ENCODE measurements around the gene CLK3. TPM values are rescaled to one million over a fixed set of nuclear protein-coding genes. Genes with fewer than 3 reads are reported as not detected.
A peak's percentile ranks its signal among the peaks of the same experiment; 100 is the strongest.

Gene CLK3
- polyA plus RNA-seq, 1 donor: 46.0 TPM

DNA sequence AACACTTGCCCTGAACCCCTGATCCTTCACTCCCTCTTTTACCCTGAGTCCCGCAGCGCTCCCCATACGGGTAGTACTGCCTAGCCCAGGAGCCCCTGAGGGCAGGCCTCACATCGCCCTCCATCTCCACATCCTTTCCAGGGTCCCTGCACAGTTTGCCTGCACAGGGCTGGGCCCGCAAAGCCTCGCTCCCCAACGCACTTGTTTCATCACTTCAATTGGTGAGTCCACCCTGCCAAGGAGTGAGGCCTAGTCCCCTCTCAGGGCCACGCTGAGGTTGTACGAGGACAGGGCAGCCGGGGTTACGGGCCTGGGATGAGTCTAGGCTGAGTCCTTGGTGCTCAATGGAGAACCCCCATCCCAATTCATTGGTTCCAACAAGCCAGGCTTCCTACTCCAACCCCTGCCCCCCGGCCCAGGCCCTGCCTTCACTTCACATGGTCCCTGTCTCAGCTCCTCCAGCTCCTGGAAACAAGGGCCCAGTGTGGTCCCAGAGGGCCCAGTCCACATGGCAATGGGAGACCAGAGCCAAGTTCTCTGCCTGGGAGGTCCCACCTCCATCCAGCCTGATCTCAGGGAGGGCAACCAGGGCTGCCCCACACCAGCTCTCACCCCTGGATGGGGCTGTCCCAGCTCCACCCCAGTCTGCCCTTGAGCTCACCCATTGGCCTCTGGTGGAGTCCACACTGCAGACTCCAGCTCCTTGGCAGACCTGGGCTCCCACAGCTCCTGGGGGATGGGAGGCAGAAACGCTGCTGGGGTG, 12.4 kb upstream of the CLK3 start:
- DNase-seq (ENCODE audit: low read depth): no peak

DNA sequence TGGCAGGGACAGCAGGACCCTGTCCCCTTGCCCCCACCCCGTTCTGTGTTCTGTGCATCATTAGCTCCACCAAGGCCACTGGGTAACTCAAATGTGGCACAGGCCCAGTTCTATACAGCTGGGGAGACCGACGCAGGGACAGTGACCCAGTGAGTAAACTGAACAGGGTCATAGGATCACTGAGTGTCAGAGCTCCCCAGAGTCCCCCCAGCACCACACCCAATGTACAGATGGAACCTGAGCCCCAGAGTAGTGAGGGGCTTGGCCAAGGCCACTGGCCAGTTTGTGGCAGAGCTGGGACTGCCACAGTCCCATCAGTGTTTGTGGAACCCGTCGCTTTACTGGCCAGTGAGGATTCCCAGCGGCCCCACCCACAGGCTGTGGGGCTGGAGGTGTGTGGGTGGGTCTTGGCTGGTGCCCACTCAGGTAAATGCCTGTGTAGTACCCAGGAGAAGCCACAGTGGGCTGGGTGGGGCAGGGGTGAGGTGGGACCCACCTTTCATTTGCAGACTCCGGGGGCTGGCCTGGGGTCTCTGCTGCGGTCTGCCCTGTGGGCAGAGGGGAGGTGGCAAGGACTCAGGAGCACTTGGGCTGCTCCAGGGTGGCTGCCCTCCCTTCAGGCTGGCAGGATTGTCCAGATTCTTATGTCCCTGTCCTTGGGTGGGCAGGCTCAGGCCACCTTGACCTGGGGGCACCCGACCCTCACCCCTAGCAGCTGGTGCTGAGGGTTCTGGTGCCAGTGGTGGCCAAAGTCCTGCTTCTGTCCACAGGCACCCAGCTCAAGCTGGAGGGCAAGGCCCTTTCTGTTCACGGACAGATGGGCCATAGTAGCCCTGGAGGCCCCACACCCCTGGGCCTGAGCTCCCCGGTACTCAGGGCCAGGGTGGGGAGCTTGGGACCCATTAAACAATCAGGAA, 11.6 kb upstream of the CLK3 start:
- DNase-seq (ENCODE audit: low read depth): no peak

DNA sequence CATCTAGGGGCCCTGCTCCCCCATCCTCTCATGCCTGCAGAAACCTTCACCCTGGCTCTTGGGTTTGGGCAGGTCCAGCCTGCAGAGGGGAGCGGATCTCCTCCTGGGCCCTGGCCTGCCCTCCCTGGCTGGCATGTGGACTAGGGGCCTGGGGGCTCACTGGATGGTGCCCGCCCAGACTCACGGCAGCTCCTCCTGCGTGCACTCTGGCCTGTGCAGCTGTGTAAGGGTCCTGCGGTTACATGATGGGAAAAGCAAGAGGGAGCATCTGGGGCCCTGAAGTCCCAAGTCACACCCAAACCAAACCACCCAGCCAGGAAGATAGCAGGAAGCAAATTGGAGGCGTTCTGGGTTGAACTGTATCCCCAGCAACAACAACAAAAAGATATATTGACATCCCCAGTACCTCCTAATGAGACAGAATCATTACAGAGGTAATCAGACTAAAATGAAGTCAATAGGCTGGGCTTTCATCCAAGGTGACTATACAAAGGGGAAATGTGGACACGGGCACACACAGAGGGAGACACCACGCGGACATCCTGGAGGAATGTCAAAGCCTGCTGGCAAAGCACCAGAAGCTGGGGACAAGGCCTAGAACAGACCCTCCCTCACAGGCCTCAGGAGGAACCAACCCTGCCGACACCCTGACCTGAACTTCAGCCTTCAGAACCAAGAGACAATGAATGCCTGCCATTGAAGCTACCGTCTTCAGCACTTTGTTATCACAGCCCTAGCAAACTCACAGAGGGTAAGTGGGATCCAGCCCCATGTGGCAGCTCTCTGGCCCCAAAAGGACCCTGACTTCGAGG, 10.4 kb upstream of the CLK3 start:
- no peak for DNase-seq (ENCODE audit: low read depth)

DNA sequence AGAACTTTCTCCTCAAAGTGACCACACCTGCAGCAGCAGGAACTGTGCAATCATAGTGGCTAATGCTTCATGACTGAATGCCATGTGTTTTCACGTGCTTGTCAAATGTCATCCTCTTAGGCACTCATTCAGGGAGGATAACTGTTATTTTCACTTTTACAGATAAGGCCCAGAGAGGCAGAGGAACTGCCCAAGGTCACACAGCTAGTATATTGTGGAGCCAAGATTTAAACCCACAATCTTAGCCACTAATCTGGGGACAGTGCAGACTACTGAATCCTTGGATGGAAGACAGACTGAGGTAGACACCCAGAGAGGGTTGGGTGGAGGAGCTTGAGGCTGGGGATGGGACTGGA, 9.9 kb upstream of the CLK3 start:
- DNase-seq (ENCODE audit: low read depth): no peak

DNA sequence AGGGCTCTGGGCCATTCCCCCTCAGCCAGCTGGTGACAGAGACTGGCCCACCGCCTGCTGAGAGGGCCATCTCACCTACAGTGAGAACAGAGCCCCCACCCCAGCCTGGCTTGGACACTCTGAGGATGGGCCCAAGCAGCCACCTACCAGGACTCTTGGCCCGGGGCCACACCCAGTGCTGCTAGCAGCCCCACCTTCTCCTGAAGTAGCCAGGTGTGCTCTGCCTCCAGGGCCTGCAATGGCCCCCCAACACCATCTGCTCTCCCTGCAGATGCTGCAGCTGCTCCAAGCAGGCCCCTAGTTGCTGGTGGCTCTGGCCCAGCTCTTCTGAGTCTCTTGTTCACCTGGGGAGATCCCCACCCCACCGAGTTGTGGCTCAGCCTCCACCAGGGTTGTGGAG, 6.8 kb upstream of the CLK3 start:
- DNase-seq (ENCODE audit: low read depth): no peak

DNA sequence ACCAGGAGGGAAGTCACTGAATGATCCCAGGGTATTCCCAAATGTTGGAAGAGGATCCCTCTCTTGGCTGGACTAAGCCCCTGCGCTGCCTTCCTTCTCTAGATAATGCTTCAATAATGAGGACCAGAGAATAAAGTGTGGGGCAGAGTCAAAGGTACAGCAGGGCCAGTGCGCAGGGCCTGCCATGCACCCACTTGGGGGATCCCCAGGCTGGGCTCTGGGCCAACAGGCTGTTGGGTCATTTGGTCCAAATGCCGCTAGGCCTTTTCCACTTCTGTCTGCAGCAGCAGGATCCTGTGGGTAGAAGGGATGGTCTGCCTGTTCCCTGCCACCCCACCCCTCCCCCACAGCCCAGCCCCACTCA, 5.7 kb upstream of the CLK3 start:
- no peak for DNase-seq (ENCODE audit: low read depth)

DNA sequence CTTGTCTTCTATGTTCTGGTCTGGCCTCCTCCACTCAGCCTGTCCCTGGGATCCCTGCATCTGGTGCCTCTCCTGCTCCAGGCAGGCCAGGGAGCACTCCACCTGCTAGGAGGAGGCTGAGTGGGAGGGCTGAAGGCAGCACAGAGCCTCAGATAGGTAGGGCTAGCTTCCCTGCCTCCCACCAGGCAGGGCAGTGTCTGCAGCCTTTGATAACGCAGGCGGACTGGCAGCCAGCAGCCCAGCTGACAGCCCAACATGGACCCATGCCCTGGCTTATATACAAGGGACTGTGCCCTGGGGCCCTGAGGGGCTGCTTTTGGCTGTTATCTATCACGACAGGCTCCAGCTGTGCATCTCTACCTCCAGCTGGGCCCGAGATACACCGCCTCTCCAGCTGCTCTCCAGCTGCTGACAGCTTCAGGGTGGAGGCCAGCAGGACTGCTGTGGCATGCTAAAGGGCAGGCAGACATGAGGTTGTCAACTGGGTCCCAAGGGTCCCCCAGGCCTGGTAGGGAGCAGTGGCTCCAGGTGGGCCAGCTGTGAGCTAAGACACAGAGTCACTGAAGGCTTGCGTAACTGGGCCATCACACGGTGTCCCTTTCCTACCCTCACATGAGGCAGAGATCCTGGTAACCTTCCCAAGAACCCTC, 5.2 kb upstream of the CLK3 start:
- DNase-seq (ENCODE audit: low read depth): no peak

DNA sequence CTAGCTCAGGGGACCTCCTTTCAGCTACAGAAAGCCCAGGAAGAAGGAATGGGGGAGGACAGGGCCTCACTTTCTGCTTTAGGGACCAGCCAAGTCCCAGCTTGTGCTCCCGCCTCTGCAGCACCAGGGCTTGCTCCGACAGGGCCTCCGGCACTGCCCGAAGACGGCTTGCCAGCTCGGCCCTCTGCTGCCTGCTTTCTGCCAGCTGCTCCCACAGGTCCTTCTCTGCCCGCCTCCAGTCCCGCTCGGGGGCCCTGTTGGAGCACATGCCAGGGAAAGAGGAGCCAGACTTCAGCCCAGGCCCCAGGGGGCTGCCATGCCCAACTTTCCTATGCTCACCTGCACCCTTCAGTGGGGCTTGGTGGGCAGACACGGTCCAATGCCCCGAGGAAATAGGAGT, 4.3 kb upstream of the CLK3 start:
- no peak for DNase-seq (ENCODE audit: low read depth)

DNA sequence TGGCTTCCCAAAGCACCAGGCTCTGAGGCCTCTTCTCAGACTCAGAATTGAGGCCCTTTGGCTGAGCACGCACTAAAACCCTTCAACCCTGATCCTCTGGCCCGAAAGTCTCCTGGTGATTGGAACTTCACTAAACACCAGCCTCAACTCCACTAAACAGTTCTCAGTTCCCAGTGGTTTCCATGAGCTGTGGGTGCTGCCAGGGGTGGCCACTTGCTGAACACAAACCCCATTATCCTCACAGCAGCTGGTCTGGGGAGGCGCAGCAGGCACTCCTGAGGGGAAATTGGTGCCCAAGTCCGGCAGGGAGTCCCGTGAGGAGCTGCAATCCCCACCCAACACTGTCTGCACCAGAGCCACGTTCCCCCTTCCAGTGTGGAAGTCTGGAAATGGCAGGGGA, 3.8 kb upstream of the CLK3 start:
- no peak for DNase-seq (ENCODE audit: low read depth)

DNA sequence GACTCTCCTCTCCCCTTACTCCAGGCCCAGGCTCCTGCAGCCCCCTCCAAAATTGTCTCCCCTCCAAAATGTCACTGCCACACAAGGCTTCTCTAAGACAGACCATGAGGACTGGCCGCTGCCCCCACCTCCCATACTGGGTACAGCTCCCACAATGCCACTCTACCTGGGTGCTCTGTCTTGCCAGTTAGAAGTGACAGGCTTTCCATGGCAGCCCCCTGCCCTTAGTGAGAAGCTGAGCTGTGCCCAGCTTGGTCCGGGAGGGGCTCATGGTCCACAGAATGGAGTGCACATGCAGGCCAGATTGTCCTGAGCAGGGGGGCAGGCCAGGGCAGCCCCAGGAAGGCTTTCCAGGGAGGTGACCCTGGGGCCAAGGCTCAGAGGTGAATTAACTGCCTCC, 3.0 kb upstream of the CLK3 start:
- DNase-seq (ENCODE audit: low read depth): no peak

DNA sequence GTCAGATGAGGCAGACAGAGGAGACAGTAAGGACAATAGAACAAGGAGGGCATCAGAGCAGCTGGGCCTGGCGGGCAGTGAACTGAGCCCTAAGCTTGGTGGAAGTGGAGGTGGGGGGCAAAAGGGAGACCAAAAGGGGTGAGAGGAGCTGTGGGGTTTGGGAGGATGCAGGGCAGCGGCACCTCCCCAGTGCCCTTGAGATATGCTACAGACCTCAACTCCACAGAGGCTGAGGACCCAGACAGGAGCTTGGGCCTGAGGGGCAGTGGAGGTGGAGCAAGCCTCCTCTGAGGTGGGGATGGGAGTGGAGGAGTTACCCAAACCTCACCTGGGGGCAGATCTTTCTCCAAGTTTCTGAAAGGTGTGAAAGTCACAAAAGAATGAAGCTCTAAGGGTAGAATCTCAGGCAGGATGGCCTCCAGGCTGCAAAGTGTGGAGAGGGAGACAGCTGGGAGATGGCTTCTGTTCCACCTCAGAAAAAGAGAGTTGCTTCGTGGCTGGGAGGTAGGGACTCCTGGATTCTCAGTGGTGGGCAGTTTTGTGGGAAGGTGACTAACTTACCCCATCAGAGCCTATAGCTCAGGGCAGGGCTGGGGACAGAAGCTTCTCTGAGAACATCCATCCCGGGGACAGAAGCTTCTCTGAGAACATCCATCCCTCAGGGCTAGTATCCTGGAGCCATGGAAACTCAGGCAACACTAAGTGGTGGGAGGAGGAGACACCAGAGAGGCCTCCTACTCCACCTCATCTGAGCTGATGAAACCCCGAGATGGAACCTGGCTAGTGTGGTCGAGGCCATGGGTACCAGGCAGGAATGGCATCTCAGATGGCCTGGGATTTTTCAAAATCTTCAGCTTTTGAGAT, 2.3 kb upstream of the CLK3 start:
- no peak for DNase-seq (ENCODE audit: low read depth)

DNA sequence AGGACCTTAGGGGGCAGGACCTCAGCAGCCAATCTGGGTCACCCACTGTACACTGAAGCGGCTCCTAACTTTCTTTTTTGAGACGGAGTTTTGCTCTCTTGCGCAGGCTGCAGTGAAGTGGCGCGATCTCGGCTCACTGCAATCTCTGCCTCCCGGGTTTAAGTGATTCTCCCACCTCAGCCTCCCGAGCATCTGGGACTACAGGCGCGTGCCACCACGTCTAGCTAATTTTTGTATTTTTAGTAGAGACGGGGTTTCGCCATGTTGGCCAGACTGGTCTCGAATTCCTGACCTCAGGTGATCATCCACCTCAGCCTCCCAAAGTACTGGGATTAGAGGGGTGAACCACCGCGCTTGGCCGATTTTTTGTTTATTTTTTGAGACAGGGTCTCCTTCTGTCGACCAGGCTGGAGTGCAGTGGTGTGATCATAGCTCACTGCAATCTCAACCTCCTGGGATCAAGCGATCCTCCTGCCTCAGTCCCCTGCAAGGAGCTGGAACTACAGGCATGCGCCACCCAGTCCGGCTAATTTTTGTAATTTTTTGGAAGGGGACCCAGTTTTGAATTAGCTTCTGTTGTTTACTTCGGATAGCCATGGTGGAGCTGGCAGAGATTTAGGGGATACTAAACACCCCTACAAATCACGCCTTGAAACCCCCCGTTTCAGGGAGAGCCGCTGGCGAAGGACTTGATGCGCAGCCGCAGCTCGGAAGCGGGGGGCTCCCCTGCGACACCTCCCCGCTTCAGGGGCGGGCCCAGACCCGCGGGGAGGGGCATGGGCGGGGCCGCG, 1.5 kb upstream of the CLK3 start:
- DNase-seq (ENCODE audit: low read depth): no peak

DNA sequence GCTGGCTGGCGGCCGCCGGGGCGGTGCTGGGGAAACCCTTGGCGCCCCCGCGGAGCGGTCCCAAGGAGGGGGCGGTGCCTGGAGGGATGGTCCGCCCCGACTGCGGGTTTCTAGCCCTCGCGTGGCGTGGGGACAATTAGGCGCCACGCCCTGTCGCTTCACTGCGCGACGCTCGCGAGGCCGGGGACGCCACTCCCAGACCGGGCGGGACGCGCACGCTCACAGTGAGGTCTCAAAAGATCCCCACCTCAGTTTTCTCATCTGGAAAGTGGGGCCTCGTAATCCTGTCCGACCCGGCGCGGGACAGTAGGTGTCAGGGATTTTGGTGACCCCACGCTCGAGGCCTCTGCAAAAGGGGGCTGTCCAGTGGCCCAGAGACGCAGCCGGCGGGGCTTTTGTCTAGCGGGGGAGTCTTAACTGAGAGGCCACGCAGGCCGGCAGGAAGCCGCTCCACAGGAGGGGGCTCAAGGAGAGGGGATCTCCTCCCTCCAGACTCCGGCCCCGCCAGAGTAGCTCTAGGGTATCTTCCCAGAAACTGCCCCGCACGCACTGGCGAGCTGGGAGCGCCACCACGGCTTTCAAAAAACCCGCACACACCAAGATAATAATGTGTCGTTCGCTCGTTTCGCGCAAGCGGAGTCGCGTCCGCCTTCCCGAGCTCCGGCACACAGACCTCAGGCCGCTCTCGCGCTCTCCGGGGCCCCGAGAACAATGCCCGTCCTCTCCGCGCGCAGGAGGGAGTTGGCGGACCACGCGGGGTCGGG, 710 bp upstream of the CLK3 start:
- DNase-seq (ENCODE audit: low read depth): peak; percentile 62

DNA sequence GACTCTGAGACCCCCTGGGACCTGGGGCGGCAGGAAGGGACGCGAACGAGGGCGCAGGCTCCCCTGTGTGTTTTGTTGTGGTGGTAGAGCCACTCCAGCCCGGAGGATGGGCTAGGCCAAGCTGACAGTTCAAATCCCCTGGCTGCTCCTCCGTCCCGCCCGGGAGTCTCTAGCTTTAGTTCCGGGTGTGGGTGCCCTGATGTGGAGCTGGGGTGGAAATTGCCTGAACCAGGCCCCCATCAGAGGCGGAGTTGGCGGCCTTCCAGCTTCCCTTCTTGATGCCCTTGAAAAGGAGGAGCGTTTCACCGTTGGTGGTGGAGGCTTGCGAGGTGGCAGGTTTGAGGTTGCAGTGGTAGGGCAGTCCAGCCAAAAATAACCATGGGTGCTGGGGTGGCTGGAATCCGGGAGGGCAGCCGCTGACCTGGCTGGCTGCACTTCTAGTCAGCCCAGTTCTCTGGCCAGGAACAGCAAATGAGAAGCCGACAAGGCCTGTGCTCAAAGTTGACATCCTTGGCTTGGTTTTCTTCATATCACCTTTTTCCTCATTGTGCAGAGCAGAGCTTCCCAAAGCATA, 817 bp downstream of the CLK3 start:
- DNase-seq (ENCODE audit: low read depth): no peak

DNA sequence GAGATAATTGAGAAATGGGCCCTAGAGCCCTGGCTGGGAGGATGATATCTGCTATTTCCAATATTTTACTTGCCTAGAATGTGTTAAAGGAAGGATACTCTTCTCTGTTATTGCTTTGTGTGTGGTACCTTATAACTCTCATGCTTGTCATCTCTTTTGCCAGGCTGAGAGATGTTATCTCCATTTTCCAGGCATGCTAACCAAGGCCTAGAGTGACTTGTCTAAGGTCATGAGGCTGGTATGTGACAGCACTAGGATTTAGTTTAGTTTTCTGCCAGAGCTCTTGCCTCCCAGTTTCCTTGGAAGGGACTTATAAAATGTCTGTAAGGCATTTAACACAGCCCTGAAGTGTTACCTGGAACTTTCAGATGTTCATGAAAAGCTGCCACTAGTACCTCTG, 1.4 kb downstream of the CLK3 start:
- no peak for DNase-seq (ENCODE audit: low read depth)

DNA sequence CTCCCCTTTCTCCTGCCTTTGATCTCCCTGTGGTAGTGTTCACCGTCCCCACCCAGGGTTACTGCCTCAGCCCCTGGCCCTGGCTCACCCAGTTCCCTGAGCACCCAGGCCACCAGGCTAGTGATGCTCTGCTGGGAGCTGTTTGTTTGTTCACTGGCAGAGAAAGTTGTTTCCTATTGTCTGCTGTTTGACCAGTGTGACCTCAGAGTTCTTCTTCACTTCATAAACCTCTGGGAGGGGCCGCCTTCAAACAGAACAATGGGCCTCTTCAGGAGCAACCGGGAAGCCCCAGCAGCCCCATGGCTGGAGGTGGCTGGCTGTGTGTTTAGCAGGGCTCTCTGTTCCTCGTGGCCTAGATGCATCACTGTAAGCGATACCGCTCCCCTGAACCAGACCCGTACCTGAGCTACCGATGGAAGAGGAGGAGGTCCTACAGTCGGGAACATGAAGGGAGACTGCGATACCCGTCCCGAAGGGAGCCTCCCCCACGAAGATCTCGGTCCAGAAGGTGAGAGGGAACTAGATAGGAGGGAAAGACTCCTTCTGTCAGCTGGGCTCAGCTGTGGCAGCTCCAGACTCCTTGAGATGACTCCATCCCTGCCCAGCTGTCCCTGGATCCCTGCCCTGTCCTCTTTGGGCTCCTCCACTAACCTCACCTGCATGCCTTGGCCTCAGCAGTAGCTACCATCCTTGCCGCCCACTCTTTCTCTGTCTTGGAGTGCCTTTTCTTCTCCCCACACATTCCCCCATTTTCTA, 3.4 kb downstream of the CLK3 start:
- no peak for DNase-seq (ENCODE audit: low read depth)

DNA sequence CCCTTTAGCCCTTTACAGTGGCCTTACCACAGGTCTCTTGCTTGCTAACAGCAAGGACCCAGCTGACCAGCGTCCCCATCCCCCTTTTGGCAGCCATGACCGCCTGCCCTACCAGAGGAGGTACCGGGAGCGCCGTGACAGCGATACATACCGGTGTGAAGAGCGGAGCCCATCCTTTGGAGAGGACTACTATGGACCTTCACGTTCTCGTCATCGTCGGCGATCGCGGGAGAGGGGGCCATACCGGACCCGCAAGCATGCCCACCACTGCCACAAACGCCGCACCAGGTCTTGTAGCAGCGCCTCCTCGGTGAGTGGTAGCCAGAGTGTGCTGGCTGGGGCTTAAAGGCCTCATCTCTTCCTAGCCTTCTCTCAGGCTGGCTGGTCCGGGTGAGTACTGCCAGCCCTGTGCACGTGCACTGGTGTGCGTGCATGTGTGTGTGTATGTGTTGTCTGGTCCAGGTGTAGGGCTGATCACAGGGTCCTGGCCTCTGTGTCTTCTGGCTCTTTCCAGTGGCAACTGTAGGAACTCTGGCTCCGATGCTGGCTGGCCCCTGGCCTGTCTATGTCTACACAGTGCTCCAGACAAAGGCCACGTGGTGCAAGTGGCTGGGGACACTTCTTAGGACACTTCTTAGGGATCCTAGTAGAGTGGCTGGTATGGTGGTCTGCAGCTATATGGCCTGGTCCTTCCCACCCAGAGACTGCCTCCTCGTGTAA, 4.4 kb downstream of the CLK3 start:
- no peak for DNase-seq (ENCODE audit: low read depth)
